ENCODE data around the gene PSMC6.

PSMC6 gene

GRCh38 chr14:52706286-52706685, 714 bp upstream of the PSMC6 start:
- peak overlapping the region; percentile 57 for H3K27ac ChIP-seq (ENCODE audit: low read depth, low read length)
- H3K4me1 ChIP-seq (ENCODE audit: control insufficient read depth, low read length) = peaks cover 21% of the 10 kb centered on the region
- H3K4me3 ChIP-seq (ENCODE audit: low read length) = peak overlapping the region; percentile 94

DNA sequence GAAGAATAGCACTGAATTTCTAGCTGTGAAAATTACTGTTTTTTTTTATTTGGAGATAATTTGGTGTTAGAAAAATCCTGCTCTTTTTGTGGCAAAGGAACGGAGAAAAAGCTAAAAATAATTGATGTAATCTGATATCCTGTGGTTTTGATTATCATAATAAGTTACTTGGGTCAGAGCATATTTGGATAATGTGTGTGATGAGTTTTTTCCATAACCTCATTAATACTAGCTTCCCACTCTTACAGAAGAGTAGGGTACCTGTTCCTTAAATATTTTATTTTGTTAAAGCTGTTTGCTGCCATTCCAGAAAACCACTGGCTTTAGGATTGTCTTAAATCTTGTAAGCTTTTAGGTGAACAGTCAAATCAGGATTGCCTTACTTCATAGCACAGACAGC, 4.7 kb downstream of the PSMC6 start:
- Histone ChIP-seq H3K4me1 (ENCODE audit: control insufficient read depth, low read length) (peaks cover 14% of the 10 kb centered on the region), H4K20me1 (ENCODE audit: control insufficient read depth, insufficient read depth, low read depth, low read length) (no peaks in the 10 kb centered on the region), H3K27ac (ENCODE audit: low read depth, low read length) (no peak overlapping the region), H3F3A (ENCODE audit: control insufficient read depth, insufficient read depth) (no peaks in the 10 kb centered on the region), H3K9me3 (ENCODE audit: control insufficient read depth, insufficient read depth, low read length) (no peaks in the 10 kb centered on the region), H3K9me2 (replicated peaks; ENCODE audit: control insufficient read depth, low read length) (no peaks in the 10 kb centered on the region), H3K4me2 (ENCODE audit: low read length) (no peak overlapping the region), H3K36me3 (ENCODE audit: control insufficient read depth, low read length) (peaks cover 92% of the 10 kb centered on the region), H3K27me3 (ENCODE audit: control insufficient read depth, low read length) (no peaks in the 10 kb centered on the region), H3K4me3 (ENCODE audit: low read length) (no peak overlapping the region), H3K79me2 (ENCODE audit: control insufficient read depth, low read length) (peaks cover 49% of the 10 kb centered on the region)
- TF ChIP-seq, protein P1, sequence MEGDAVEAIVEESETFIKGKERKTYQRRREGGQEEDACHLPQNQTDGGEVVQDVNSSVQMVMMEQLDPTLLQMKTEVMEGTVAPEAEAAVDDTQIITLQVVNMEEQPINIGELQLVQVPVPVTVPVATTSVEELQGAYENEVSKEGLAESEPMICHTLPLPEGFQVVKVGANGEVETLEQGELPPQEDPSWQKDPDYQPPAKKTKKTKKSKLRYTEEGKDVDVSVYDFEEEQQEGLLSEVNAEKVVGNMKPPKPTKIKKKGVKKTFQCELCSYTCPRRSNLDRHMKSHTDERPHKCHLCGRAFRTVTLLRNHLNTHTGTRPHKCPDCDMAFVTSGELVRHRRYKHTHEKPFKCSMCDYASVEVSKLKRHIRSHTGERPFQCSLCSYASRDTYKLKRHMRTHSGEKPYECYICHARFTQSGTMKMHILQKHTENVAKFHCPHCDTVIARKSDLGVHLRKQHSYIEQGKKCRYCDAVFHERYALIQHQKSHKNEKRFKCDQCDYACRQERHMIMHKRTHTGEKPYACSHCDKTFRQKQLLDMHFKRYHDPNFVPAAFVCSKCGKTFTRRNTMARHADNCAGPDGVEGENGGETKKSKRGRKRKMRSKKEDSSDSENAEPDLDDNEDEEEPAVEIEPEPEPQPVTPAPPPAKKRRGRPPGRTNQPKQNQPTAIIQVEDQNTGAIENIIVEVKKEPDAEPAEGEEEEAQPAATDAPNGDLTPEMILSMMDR (IDR thresholded peaks at IDR 0.05; ENCODE audit: low read depth, low read length, poor library complexity, severe bottlenecking) = no peak
- no peak for TF ChIP-seq EZH2phosphoT487 (IDR thresholded peaks at IDR 0.05; ENCODE audit: borderline replicate concordance, low read length)

More at GRCh38 chr14:52706286-52706685, 714 bp upstream of the PSMC6 start:
- H3F3A ChIP-seq (ENCODE audit: control insufficient read depth, insufficient read depth) = peaks cover 1% of the 10 kb centered on the region; the same call in 1 of the 2 replicates
- peak overlapping the region; percentile 78 for H3K4me2 ChIP-seq (ENCODE audit: low read length)
- peaks cover 46% of the 10 kb centered on the region for H3K79me2 ChIP-seq (ENCODE audit: control insufficient read depth, low read length)
- no peaks in the 10 kb centered on the region for H3K9me2 ChIP-seq (replicated peaks; ENCODE audit: control insufficient read depth, low read length)
- H4K20me1 ChIP-seq (ENCODE audit: control insufficient read depth, insufficient read depth, low read depth, low read length) = no peaks in the 10 kb centered on the region
- H3K27me3 ChIP-seq (ENCODE audit: control insufficient read depth, low read length) = no peaks in the 10 kb centered on the region
- TF ChIP-seq, protein P1 (IDR thresholded peaks at IDR 0.05; ENCODE audit: low read depth, low read length, poor library complexity, severe bottlenecking) = no peak
- TF ChIP-seq EZH2phosphoT487 (IDR thresholded peaks at IDR 0.05; ENCODE audit: borderline replicate concordance, low read length) = no peak
- no peaks in the 10 kb centered on the region for H3K9me3 ChIP-seq (ENCODE audit: control insufficient read depth, insufficient read depth, low read length)
- H3K36me3 ChIP-seq (ENCODE audit: control insufficient read depth, low read length) = peaks cover 42% of the 10 kb centered on the region

- H3K4me1 ChIP-seq (ENCODE audit: control insufficient read depth, low read length) = peaks cover under 1% of the 10 kb centered on the region; the same call in 1 of the 2 replicates
- no peaks in the 10 kb centered on the region for H3K27me3 ChIP-seq (ENCODE audit: control insufficient read depth, low read length)
- H4K20me1 ChIP-seq (ENCODE audit: control insufficient read depth, insufficient read depth, low read depth, low read length) = no peaks in the 10 kb centered on the region
- H3K9me2 ChIP-seq (replicated peaks; ENCODE audit: control insufficient read depth, low read length) = no peaks in the 10 kb centered on the region
- H3K79me2 ChIP-seq (ENCODE audit: control insufficient read depth, low read length) = peaks cover 5% of the 10 kb centered on the region
- no peak overlapping the region for H3K4me2 ChIP-seq (ENCODE audit: low read length)
- H3F3A ChIP-seq (ENCODE audit: control insufficient read depth, insufficient read depth) = no peaks in the 10 kb centered on the region
- peaks cover 92% of the 10 kb centered on the region for H3K36me3 ChIP-seq (ENCODE audit: control insufficient read depth, low read length)
- no peaks in the 10 kb centered on the region for H3K9me3 ChIP-seq (ENCODE audit: control insufficient read depth, insufficient read depth, low read length)
- H3K27ac ChIP-seq (ENCODE audit: low read depth, low read length) = no peak overlapping the region
- no peak overlapping the region for H3K4me3 ChIP-seq (ENCODE audit: low read length)
- TF ChIP-seq EZH2phosphoT487 (IDR thresholded peaks at IDR 0.05; ENCODE audit: borderline replicate concordance, low read length) = no peak
- TF ChIP-seq, protein P1 (IDR thresholded peaks at IDR 0.05; ENCODE audit: low read depth, low read length, poor library complexity, severe bottlenecking) = no peak
Observed at GRCh38 chr14:52716155-52716554, 9.2 kb downstream of the PSMC6 start.
